Activated T-cell treated with anti-CD3 and anti-CD28 coated beads, Interleukin-2, amount 50 U/mL, for 72 hours (primary cell): ENCODE data around the gene GPRASP3. TPM values are rescaled to one million over a fixed set of nuclear protein-coding genes. Genes with fewer than 3 reads are reported as not detected.

Experiments
- total RNA-seq, 2 donors: library from RNA; stranded (reverse); gene quantifications; one replicate each; pipeline ENCODE4 v1.2.3, GENCODE V29; 2022

The GPRASP3 gene
- total RNA-seq, 2 donors from 2014 or later, result 2.4 to 3.1 TPM

Other genes starting within 250 kb of the GPRASP3 start
- gene TCP11X2, start 248.9 kb upstream of the GPRASP3 start, total RNA-seq, result not detected
- under 1 TPM; 0.62 to 0.63 TPM for gene TMSB15A, start 204.0 kb upstream of the GPRASP3 start, total RNA-seq
- 10 to 100 TPM; 10.7 to 11.5 TPM for gene ARMCX5, start 121.2 kb upstream of the GPRASP3 start, total RNA-seq
- 1 to 10 TPM; 5.9 to 7.4 TPM for gene GPRASP1, start 69.3 kb upstream of the GPRASP3 start, total RNA-seq
- gene GPRASP2, start 8.3 kb upstream of the GPRASP3 start, total RNA-seq, result 1 to 10 TPM in 1 of 2 donors, under 1 TPM in 1; 0.60 to 1.4 TPM
- under 1 TPM in 1 of 2 donors, not detected in 1; 0.24 TPM for gene RAB40AL, start 216.5 kb downstream of the GPRASP3 start, total RNA-seq